Inflammatory macrophage treated with lipopolysaccharide for 4 hours (primary cell): ENCODE data around the gene OSTC.
A peak's percentile ranks its signal among the peaks of the same experiment; 100 is the strongest.

ENCODE experiments used
- DNase-seq: peaks from one replicate; pipeline ENCODE4 v3.0.0-alpha.2; 2020

Gene OSTC

DNA sequence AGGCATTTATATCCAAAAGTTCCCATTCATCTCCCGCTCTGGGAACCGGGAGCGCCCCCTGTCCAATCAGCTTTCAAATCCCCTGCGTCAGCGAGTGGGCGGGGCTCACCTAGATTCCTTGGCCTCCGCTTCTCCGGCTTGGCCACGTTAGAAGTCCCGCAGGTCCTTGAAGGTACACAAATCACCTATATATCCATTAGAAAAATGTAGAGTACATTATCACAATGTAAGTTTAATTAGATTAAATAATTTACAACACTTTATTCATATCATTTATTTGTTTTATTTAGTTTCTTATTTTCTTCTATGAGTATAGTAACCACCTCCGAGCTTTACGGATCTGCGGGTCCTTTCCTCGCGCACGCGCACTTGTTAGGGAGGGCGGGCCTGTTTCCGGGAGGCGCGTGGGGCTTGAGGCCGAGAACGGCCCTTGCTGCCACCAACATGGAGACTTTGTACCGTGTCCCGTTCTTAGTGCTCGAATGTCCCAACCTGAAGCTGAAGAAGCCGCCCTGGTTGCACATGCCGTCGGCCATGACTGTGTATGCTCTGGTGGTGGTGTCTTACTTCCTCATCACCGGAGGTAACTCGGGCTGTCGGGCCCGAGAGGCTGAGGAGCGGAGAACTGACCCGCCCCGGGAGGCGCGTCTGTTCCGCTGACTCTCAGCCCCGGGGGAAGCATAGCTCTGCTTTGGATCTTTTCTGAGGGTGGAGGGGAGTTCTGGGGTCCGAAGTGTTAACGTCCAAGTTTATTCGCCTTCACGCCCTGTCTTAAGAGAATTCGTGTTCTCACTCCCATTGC, at the start of gene OSTC:
TSS of gene OSTC (plus strand) at position 388 of the 802 bp plus-strand sequence. CDS start at position 445, 57 bp downstream.
- DNase-seq, result peak; percentile 98

- no peak for DNase-seq
These were observed 49.3 kb upstream of the OSTC start for GRCh38 chr4:108601106-108601505.

GRCh38 chr4:108601532-108601931, 48.9 kb upstream of the OSTC start:
- DNase-seq, result no peak

GRCh38 chr4:108602163-108602562, 48.2 kb upstream of the OSTC start:
- DNase-seq, result no peak

GRCh38 chr4:108607079-108607815, 43.2 kb upstream of the OSTC start:
- DNase-seq, result no peak

DNA sequence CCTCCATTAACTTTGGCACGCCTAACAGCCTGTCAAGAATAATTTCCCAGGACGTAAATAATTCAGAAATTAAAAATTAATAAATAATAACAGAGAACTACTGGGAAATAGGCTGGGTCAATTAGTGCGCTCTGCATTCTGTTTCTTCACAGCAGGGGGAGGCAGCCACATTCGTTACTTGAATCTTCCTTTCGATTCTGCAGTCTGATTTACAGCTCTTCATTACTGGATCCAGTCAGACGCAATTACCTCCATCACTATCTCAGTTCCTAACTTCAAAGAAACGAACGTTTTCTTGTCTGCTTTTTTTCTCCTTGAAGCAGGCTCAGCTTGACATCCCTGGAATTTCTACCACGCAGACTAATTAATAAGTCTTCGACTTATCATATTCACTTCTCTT, 39.0 kb upstream of the OSTC start:
- no peak for DNase-seq

DNA sequence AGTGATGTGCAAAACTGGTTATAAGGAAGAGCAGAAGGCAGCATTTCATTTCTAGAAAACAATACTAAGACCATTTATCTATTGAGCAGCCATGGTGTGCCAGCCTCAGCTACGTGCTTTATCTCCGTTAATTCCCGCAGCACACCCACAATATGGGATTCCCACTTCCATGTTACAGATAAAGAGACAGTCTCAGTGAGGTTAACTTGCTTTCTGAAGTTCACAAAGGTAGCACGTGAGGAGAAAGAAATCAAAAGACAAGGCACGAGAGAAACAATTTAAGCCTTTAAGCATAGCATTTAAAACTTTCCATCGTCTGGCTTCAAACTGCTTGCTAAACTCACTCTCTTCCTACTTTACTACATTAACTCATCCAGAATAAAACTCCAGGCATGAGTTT, 38.0 kb upstream of the OSTC start:
- no peak for DNase-seq

- DNase-seq, result peak; percentile 19
These were observed 30.9 kb upstream of the OSTC start for GRCh38 chr4:108619372-108620100.

GRCh38 chr4:108620101-108620932, 30.1 kb upstream of the OSTC start, which contains the start of gene RPL34:
RPL34 (plus strand) TSS chr4:108620576; CDS start chr4:108621960, 1,384 bp downstream.
- peak; percentile 100 for DNase-seq

- no peak for DNase-seq
These were observed 29.2 kb upstream of the OSTC start for GRCh38 chr4:108620933-108621905.

- DNase-seq, result no peak
These were observed 28.4 kb upstream of the OSTC start for GRCh38 chr4:108622022-108622421.

DNA sequence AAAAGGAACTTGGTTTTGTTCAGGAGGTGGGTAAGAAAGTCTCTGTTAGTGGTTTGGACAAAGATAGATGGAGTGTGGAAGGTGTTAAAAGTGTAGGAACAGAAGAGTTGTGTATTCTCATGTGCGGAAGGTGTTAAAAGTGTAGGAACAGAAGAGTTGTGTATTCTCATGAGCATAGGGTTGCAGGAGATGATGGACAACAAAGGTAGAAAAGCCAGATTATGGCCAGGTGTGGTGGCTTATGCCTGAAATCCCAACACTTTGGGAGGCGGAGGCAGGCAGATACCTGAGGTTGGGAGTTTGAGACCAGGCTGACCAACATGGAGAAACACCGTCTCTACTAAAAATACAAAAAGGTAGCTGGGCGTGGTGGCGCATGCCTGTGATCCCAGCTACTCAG, 27.6 kb upstream of the OSTC start:
- DNase-seq, result no peak

DNA sequence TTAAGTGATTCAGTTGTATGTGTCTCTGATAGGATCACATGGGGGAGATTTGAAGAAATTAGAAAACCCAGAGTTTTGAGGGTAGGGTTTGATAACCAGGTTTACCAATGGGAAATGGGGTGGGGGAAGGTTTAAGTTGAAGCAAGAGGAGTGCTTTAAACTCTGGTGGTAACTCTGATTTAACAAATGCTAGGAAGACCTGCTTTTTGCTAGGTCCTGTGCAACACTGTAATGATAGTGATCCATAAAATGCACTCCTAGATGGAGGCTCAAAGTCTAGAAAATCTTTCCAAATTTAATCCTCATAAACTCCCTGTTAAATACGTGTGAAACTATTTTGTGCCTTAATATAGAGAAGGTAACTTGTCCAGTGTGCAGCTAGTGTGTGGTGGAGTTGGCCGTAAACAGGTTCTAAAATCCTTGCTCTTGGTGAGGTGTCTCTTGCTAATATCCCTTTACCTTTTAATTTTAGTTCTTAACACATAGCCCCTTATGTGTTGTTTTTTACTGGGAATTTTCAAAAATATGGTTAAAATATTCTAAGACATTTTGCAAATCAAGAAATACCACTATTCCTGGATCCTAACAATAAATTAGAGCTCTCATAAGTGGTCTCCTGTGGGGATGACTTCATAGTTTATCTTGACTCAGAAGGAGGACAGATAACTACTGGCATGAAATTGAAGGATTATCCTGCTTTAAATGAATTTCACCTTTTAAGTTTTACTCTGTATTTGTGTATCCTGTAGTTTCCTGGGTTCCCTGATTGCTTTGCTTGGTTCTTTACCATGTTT, 25.9 kb upstream of the OSTC start:
- no peak for DNase-seq

- DNase-seq, result no peak
These were observed 24.3 kb upstream of the OSTC start for GRCh38 chr4:108626056-108626455.

DNA sequence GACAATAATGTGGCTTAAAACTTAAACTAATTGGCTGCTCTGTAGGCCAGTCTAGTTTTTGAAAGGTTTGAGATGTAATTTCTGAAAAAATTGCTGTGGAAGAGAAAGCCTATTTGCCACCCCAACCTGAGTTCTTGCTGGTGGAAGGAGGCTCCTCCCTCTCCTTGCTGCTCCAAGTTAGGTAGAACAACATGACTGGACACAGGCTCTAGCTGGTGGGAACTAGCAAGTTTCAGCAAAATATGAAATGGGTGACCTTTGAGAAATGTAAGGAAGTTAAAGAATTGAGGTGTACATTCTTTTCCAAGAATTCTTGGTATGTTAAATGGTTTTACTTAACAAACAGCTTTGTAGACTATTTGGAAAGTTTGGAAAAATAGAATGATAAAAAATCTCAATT, 22.0 kb upstream of the OSTC start:
- DNase-seq, result no peak

DNA sequence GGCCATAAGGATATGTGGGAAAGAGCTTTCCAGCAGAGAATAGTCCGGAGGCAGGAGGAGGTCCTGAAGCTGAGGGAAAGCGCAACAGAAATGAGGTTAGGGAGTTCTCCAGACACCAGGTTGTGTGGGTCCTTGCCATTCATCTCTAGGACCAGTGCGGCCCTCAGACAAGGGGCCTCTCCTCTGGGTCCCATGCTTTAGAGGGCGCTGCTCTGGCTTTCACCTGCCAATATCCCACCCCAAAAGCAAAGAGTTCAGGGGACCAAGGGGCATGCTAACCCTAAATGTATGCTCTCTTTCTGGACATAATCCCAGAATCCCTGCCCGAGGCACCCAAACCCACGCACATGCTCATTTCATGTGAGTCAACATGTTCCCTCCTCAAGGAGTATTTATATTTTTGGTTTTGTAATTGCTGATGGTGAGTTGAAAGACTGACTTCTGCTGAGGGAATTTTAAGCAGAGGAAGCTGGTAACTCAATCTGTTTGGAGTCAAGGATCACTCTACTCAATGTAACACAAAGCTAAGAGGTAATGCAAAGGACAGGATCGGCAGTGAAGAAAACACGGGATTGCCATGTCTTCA, 15.2 kb upstream of the OSTC start:
- DNase-seq, result no peak

DNA sequence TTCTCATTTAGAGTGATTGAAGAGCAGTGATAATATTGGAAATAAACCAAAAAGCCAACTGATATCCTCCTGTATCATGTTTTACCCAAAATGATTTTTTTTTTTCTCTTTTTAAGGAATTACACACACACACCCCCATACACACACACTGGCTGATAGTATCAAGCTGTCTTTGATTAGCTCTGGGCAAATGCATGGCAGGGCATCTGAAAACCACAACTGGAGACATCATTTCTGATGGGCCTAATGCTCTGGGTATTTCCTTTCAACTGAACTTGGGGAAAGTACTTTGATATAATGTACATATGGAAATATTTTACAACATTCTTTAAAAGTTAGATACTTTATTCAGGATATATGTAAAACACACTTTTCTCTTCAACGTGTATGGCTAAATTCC, 14.2 kb upstream of the OSTC start:
- no peak for DNase-seq

DNA sequence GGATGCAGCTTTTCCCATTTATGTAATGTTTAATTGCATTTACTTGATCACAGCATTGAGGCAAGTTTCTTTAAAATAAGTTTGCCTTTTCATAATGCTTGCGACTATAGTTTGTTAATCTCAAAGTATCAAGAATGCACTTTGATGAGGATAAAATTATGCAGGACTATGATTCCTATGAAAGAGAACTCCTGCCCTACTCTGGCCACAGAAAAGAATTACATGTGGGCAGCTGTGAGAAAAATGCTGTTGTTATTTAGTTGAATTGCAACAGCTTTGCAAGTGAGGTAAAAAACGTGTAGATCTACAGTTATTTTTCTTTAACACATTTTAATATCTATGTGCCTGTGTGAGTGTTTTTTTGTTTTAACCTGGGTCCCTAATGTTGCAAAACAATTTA, 12.5 kb upstream of the OSTC start:
- no peak for DNase-seq

- DNase-seq, result no peak
These were observed 6.2 kb upstream of the OSTC start for GRCh38 chr4:108644237-108644636.

DNA sequence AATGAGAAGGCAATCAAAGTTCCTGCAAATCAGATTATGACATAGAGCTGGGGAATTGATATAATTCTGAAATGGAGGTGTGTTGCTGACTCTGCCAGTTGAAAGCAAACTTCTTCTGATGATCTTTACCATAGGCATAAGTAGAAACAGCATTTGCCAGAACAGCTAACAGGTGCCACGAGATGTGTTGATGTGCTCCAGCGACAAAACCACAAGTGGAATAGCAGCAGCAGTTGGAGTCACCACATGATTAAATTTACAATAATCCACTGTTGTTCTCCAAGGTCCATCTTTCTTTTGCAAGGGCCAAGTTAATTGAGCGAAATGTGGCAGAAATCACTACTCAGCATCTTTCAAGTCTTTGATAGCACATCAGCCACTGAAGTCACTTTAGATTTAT, 3.7 kb upstream of the OSTC start:
- DNase-seq, result no peak
